Measurements from ENCODE around the gene GPR15LG.

The GPR15LG gene

GRCh38 chr10:84217746-84218145, 44.1 kb downstream of the GPR15LG start:
- no peak for DNase-seq

DNA sequence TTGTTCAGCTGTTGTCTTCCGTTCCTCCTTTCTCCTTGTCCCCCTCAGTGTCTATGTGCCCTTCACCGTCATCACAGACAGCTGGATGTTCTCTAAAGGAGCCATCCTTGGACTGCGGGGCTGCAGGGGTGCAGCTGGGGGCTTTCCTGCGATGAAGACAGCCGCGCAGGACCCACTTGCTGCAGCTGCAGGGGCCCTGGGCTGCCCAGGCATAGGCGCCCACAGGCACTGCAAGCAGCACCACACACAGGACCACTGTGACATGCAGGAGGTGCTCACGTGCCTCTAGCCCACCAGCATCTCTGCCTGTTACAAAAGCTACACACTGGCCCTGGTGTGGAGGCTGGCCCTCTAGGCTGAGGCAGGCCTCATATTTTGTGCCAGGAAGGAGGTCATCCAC, 48.3 kb downstream of the GPR15LG start:
- no peak for DNase-seq

DNA sequence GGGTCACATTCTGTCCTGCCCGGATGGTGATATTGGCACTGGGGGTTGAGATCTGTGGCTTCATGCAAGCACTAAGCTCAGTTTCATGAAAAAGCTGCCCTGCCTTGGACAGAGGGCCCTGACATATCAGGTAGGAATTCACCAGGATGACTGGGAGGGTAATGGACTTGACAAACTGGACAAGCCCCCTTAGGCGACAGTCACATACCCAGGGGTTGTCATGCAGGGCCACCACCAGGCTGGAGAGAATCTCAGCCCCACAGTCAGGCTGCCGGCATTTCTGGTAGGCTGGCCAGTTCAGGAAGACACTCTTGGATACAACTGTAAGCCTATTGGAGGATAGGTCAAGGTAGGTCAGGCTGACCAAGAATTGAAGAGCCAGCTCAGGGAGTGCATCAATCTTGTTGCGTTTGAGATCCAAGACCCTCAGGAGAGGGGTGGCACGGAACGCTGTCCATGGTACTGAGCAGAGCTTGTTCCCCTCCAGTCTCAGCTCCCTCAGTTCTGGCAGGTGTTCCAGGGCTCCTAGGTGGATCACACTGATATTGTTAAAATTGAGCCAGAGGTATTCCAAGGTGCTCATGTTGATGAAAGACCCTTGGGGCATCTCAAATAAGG, 50.9 kb downstream of the GPR15LG start:
- DNase-seq: peak; percentile 12

- no peak for DNase-seq
Measured at GRCh38 chr10:84225427-84226173, 52.0 kb downstream of the GPR15LG start, which contains the start of gene LRIT2. Gene LRIT2, minus strand, starts transcription at chr10:84225544. Its CDS starts 24 bp downstream, at chr10:84225520.

- no peak for DNase-seq
Measured at GRCh38 chr10:84226616-84227015, 53.0 kb downstream of the GPR15LG start.

- no peak for DNase-seq
Measured at GRCh38 chr10:84227810-84228209, 54.2 kb downstream of the GPR15LG start.

GRCh38 chr10:84230359-84230758, 56.8 kb downstream of the GPR15LG start:
- no peak for DNase-seq

GRCh38 chr10:84232376-84232775, 58.8 kb downstream of the GPR15LG start:
- no peak for DNase-seq

- no peak for DNase-seq
Measured at GRCh38 chr10:84233940-84234339, 60.3 kb downstream of the GPR15LG start.

DNA sequence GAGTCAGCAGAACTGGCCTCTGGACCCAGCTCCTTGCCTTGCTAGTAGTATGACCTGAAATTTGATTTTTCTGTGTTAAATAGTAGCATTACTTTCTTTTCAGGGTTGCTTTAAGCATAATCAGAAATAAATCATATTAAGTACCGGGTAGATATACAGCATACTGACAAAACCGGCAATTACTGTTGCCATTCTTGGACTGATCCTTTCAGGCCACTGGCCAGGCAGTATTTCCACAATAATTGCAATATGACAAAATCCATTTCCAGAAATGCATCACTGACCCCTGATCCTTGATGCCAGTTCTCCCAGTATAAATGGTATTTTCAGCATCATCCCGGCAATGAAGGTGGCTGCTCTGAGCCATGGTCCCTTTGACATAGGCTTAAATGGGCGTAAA, 60.9 kb downstream of the GPR15LG start:
- DNase-seq: no peak
